Measurements from ENCODE around the gene RWDD3. TPM values are rescaled to one million over a fixed set of nuclear protein-coding genes. Genes with fewer than 3 reads are reported as not detected.

Gene RWDD3
- total and polyA plus RNA-seq, 9 donors: 27.5 to 32.7 (median 30.0) TPM

GRCh38 chr1:95226781-95227660 lies 7.0 kb upstream of the RWDD3 start:
- Histone ChIP-seq H3K27me3 (ENCODE audit: control insufficient read depth, insufficient read depth, low read length) (no peaks in the 10 kb centered on the region), H3K27ac (ENCODE audit: low read length) (no peak overlapping the region), H3K9me3 (replicated peaks; ENCODE audit: control insufficient read depth, low read depth, low read length) (no peaks in the 10 kb centered on the region), H3K4me1 (ENCODE audit: control insufficient read depth, insufficient read depth, low read length) (no peaks in the 10 kb centered on the region), H3K4me3 (ENCODE audit: low read length) (no peak overlapping the region), H3K36me3 (ENCODE audit: control insufficient read depth, insufficient read depth, low read length) (no peaks in the 10 kb centered on the region)
- no peak for DNase-seq
- no CpG with 5 or more reads among the region's 3 CpGs for WGBS (ENCODE audit: insufficient coverage)

- no peak for DNase-seq
- H3K27me3 ChIP-seq (ENCODE audit: control insufficient read depth, insufficient read depth, low read length): no peaks in the 10 kb centered on the region
- H3K4me3 ChIP-seq (ENCODE audit: low read length): no peak overlapping the region
- H3K36me3 ChIP-seq (ENCODE audit: control insufficient read depth, insufficient read depth, low read length): no peaks in the 10 kb centered on the region
- H3K4me1 ChIP-seq (ENCODE audit: control insufficient read depth, insufficient read depth, low read length): peaks cover 7% of the 10 kb centered on the region
- H3K9me3 ChIP-seq (replicated peaks; ENCODE audit: control insufficient read depth, low read depth, low read length): no peaks in the 10 kb centered on the region
- no peak overlapping the region for H3K27ac ChIP-seq (ENCODE audit: low read length)
- 55% methylated on average over 5 of the region's 5 CpGs for WGBS (ENCODE audit: insufficient coverage)
Observed at GRCh38 chr1:95229037-95229436, 5.0 kb upstream of the RWDD3 start.

GRCh38 chr1:95229706-95230105 lies 4.3 kb upstream of the RWDD3 start:
- H3K27me3 ChIP-seq (ENCODE audit: control insufficient read depth, insufficient read depth, low read length): no peaks in the 10 kb centered on the region
- H3K4me1 ChIP-seq (ENCODE audit: control insufficient read depth, insufficient read depth, low read length): peaks cover 7% of the 10 kb centered on the region
- DNase-seq: no peak
- H3K9me3 ChIP-seq (replicated peaks; ENCODE audit: control insufficient read depth, low read depth, low read length): no peaks in the 10 kb centered on the region
- no peaks in the 10 kb centered on the region for H3K36me3 ChIP-seq (ENCODE audit: control insufficient read depth, insufficient read depth, low read length)
- no peak overlapping the region for H3K4me3 ChIP-seq (ENCODE audit: low read length)
- no peak overlapping the region for H3K27ac ChIP-seq (ENCODE audit: low read length)

- Histone ChIP-seq H3K27me3 (ENCODE audit: control insufficient read depth, insufficient read depth, low read length) (no peaks in the 10 kb centered on the region), H3K27ac (ENCODE audit: low read length) (no peak overlapping the region), H3K4me3 (ENCODE audit: low read length) (no peak overlapping the region), H3K4me1 (ENCODE audit: control insufficient read depth, insufficient read depth, low read length) (peaks cover 7% of the 10 kb centered on the region), H3K36me3 (ENCODE audit: control insufficient read depth, insufficient read depth, low read length) (no peaks in the 10 kb centered on the region), H3K9me3 (replicated peaks; ENCODE audit: control insufficient read depth, low read depth, low read length) (no peaks in the 10 kb centered on the region)
- no peak for DNase-seq
- WGBS (ENCODE audit: insufficient coverage): 60% methylated on average over 1 of the region's 2 CpGs
Observed at GRCh38 chr1:95230256-95230655, 3.8 kb upstream of the RWDD3 start.

GRCh38 chr1:95230768-95231191 lies 3.2 kb upstream of the RWDD3 start:
- Histone ChIP-seq H3K27ac (ENCODE audit: low read length) (no peak overlapping the region), H3K27me3 (ENCODE audit: control insufficient read depth, insufficient read depth, low read length) (no peaks in the 10 kb centered on the region), H3K9me3 (replicated peaks; ENCODE audit: control insufficient read depth, low read depth, low read length) (no peaks in the 10 kb centered on the region), H3K36me3 (ENCODE audit: control insufficient read depth, insufficient read depth, low read length) (no peaks in the 10 kb centered on the region), H3K4me3 (ENCODE audit: low read length) (no peak overlapping the region), H3K4me1 (ENCODE audit: control insufficient read depth, insufficient read depth, low read length) (peaks cover 7% of the 10 kb centered on the region)
- WGBS (ENCODE audit: insufficient coverage): no CpG with 5 or more reads among the region's 3 CpGs
- DNase-seq: no peak

- DNase-seq: peak; percentile 67
- H3K27me3 ChIP-seq (ENCODE audit: control insufficient read depth, insufficient read depth, low read length): no peaks in the 10 kb centered on the region
- H3K4me1 ChIP-seq (ENCODE audit: control insufficient read depth, insufficient read depth, low read length): peaks cover 7% of the 10 kb centered on the region
- H3K9me3 ChIP-seq (replicated peaks; ENCODE audit: control insufficient read depth, low read depth, low read length): no peaks in the 10 kb centered on the region
- peak overlapping the region; percentile 81 for H3K27ac ChIP-seq (ENCODE audit: low read length)
- H3K36me3 ChIP-seq (ENCODE audit: control insufficient read depth, insufficient read depth, low read length): no peaks in the 10 kb centered on the region
- peak overlapping the region; percentile 69 for H3K4me3 ChIP-seq (ENCODE audit: low read length)
- WGBS (ENCODE audit: insufficient coverage): 50% methylated on average over 2 of the region's 8 CpGs
Observed at GRCh38 chr1:95232646-95233318, 1.2 kb upstream of the RWDD3 start.

- Histone ChIP-seq H3K27me3 (ENCODE audit: control insufficient read depth, insufficient read depth, low read length) (no peaks in the 10 kb centered on the region), H3K27ac (ENCODE audit: low read length) (peak overlapping the region; percentile 81), H3K4me1 (ENCODE audit: control insufficient read depth, insufficient read depth, low read length) (peaks cover 7% of the 10 kb centered on the region), H3K9me3 (replicated peaks; ENCODE audit: control insufficient read depth, low read depth, low read length) (no peaks in the 10 kb centered on the region), H3K4me3 (ENCODE audit: low read length) (peak overlapping the region; percentile 69), H3K36me3 (ENCODE audit: control insufficient read depth, insufficient read depth, low read length) (no peaks in the 10 kb centered on the region)
- 19% methylated on average over 9 of the region's 14 CpGs for WGBS (ENCODE audit: insufficient coverage)
- DNase-seq: peak; percentile 46
Observed at GRCh38 chr1:95233319-95233736, 682 bp upstream of the RWDD3 start.

GRCh38 chr1:95236784-95237575 lies 3.0 kb downstream of the RWDD3 start:
- no CpG with 5 or more reads among the region's 2 CpGs for WGBS (ENCODE audit: insufficient coverage)

GRCh38 chr1:95237981-95238703 lies 4.1 kb downstream of the RWDD3 start:
- Histone ChIP-seq H3K9me3 (replicated peaks; ENCODE audit: control insufficient read depth, low read depth, low read length) (peaks cover 15% of the 10 kb centered on the region), H3K36me3 (ENCODE audit: control insufficient read depth, insufficient read depth, low read length) (peaks cover 27% of the 10 kb centered on the region), H3K4me1 (ENCODE audit: control insufficient read depth, insufficient read depth, low read length) (peaks cover 6% of the 10 kb centered on the region), H3K27ac (ENCODE audit: low read length) (no peak overlapping the region), H3K4me3 (ENCODE audit: low read length) (no peak overlapping the region), H3K27me3 (ENCODE audit: control insufficient read depth, insufficient read depth, low read length) (no peaks in the 10 kb centered on the region)
- no peak for DNase-seq
- WGBS (ENCODE audit: insufficient coverage): 100% methylated on average over 1 of the region's 4 CpGs

More at GRCh38 chr1:95236784-95237575, 3.0 kb downstream of the RWDD3 start:
- Histone ChIP-seq H3K4me1 (ENCODE audit: control insufficient read depth, insufficient read depth, low read length) (peaks cover 7% of the 10 kb centered on the region), H3K9me3 (replicated peaks; ENCODE audit: control insufficient read depth, low read depth, low read length) (peaks cover 10% of the 10 kb centered on the region), H3K4me3 (ENCODE audit: low read length) (no peak overlapping the region), H3K27me3 (ENCODE audit: control insufficient read depth, insufficient read depth, low read length) (no peaks in the 10 kb centered on the region), H3K36me3 (ENCODE audit: control insufficient read depth, insufficient read depth, low read length) (peaks cover 24% of the 10 kb centered on the region), H3K27ac (ENCODE audit: low read length) (no peak overlapping the region)
- no peak for DNase-seq

All from muscle of leg (tissue), 11 donors.